ENCODE results near the gene CDCA7L.
A peak's percentile ranks its signal among the peaks of the same experiment; 100 is the strongest.

Gene CDCA7L

DNA sequence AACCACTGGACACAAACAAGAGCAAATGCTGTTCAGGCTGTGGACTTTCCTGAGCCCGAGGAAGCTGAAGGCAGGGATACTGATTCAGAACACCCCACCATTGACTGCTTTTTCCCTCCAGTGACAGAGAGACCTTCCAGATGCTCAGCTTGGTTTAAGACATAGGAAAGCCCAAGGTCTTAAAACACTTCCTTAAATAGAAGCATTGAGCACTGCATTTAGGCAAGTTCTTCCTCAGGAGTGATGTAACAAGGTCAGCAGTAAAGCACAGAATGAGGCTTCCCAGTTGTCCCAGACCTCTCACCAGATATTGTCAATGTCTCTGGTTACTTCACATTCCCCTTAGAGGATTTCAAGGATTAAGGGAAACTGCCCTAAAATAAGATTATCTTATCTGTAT, 19.6 kb upstream of the CDCA7L start:
- H3K27me3 ChIP-seq (ENCODE audit: control insufficient read depth, insufficient read depth, low read length): no peaks in the 10 kb centered on the region
- no peaks in the 10 kb centered on the region for H3K36me3 ChIP-seq (ENCODE audit: control insufficient read depth, insufficient read depth, low read length)
- H3K9me3 ChIP-seq (ENCODE audit: control insufficient read depth, insufficient read depth, low read length): no peaks in the 10 kb centered on the region
- no peaks in the 10 kb centered on the region for H3K4me1 ChIP-seq (ENCODE audit: control insufficient read depth, insufficient read depth, low read length)
- no peak overlapping the region for H3K9ac ChIP-seq (ENCODE audit: low read depth, low read length)
- no peak overlapping the region for H3K4me3 ChIP-seq (ENCODE audit: low read depth, low read length)

DNA sequence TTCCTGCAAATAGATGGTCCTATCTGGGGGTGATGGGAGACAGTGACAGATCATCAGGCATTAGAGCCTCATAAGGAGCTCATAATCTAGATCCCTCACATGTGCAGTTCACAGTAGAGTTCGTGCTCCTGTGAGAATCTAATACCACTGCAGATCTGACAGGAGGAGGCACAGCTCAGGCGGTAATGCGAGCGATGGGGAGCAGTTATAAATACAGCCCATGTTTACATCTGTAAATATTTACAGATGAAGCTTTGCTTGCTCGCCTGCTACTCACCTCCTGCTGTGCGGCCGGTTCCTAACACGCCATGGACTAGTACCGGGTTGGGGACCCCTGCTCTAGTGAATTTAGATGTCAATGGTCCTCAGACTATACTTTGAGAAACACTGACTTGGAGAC, 17.0 kb upstream of the CDCA7L start:
- Histone ChIP-seq H3K36me3 (ENCODE audit: control insufficient read depth, insufficient read depth, low read length) (no peaks in the 10 kb centered on the region), H3K9ac (ENCODE audit: low read depth, low read length) (no peak overlapping the region), H3K4me1 (ENCODE audit: control insufficient read depth, insufficient read depth, low read length) (no peaks in the 10 kb centered on the region), H3K27me3 (ENCODE audit: control insufficient read depth, insufficient read depth, low read length) (no peaks in the 10 kb centered on the region), H3K4me3 (ENCODE audit: low read depth, low read length) (no peak overlapping the region), H3K9me3 (ENCODE audit: control insufficient read depth, insufficient read depth, low read length) (no peaks in the 10 kb centered on the region)

DNA sequence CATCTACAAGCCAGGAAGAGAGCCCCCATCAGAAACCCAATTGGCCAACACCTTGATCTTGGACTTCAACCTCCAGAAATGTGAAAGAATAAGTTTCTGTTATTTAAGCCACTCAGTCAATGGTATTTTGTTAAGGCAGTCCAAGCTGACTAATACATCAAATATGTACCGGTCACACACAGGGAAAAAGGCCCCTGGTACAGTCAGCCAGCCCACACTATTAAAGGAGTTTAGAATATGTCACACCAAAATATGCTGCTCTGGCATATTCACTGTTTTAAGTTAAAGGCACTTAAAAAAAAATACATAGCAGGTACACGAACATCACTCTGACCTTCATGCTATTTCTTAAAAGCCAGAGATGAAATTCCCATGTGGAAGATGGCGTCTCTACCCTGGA, 15.2 kb upstream of the CDCA7L start:
- H3K4me1 ChIP-seq (ENCODE audit: control insufficient read depth, insufficient read depth, low read length): no peaks in the 10 kb centered on the region
- H3K9me3 ChIP-seq (ENCODE audit: control insufficient read depth, insufficient read depth, low read length): no peaks in the 10 kb centered on the region
- H3K9ac ChIP-seq (ENCODE audit: low read depth, low read length): no peak overlapping the region
- no peaks in the 10 kb centered on the region for H3K36me3 ChIP-seq (ENCODE audit: control insufficient read depth, insufficient read depth, low read length)
- H3K4me3 ChIP-seq (ENCODE audit: low read depth, low read length): no peak overlapping the region
- no peaks in the 10 kb centered on the region for H3K27me3 ChIP-seq (ENCODE audit: control insufficient read depth, insufficient read depth, low read length)

DNA sequence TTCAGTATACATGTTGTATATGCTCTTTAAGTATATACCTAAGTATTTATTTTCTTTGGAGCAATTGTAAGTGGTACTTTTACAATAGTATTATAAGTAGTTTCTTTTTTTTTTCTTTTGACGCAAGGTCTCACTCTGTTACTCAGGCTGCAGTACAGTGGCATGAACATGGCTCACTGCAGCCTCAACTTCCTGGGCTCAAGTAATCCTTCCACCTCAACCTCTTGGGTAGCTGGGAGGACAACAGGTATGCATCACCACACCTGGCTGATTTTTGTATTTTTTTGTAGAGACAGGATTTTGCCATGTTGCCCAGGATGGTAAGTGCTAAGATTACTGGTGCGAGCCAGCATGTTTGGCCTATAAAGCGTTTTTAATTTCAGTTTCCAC, 13.7 kb upstream of the CDCA7L start:
- H3K9ac ChIP-seq (ENCODE audit: low read depth, low read length): no peak overlapping the region
- H3K27me3 ChIP-seq (ENCODE audit: control insufficient read depth, insufficient read depth, low read length): no peaks in the 10 kb centered on the region
- no peaks in the 10 kb centered on the region for H3K36me3 ChIP-seq (ENCODE audit: control insufficient read depth, insufficient read depth, low read length)
- H3K4me1 ChIP-seq (ENCODE audit: control insufficient read depth, insufficient read depth, low read length): no peaks in the 10 kb centered on the region
- no peak overlapping the region for H3K4me3 ChIP-seq (ENCODE audit: low read depth, low read length)
- no peaks in the 10 kb centered on the region for H3K9me3 ChIP-seq (ENCODE audit: control insufficient read depth, insufficient read depth, low read length)

DNA sequence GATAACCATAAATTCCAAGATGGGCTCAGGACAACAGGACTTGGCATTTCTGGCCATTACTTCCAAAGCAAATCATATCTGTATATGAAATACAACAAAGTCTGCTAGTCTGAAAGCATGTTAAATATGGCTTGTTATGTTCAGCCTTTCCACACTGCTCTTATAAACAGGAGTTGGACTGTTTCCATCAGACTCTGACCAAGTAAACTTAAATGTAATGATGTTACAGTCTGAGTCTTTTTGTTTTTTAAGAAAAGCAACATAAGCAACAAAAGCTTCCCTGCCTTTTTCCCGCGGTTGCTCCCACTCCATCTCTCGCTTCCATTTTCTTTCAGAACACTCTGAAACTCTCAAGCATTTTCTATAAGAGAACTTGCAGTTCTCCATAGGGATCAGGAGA, 8.1 kb upstream of the CDCA7L start:
- Histone ChIP-seq H3K4me1 (ENCODE audit: control insufficient read depth, insufficient read depth, low read length) (no peaks in the 10 kb centered on the region), H3K9ac (ENCODE audit: low read depth, low read length) (no peak overlapping the region), H3K27me3 (ENCODE audit: control insufficient read depth, insufficient read depth, low read length) (no peaks in the 10 kb centered on the region), H3K36me3 (ENCODE audit: control insufficient read depth, insufficient read depth, low read length) (no peaks in the 10 kb centered on the region), H3K9me3 (ENCODE audit: control insufficient read depth, insufficient read depth, low read length) (no peaks in the 10 kb centered on the region), H3K4me3 (ENCODE audit: low read depth, low read length) (no peak overlapping the region)

DNA sequence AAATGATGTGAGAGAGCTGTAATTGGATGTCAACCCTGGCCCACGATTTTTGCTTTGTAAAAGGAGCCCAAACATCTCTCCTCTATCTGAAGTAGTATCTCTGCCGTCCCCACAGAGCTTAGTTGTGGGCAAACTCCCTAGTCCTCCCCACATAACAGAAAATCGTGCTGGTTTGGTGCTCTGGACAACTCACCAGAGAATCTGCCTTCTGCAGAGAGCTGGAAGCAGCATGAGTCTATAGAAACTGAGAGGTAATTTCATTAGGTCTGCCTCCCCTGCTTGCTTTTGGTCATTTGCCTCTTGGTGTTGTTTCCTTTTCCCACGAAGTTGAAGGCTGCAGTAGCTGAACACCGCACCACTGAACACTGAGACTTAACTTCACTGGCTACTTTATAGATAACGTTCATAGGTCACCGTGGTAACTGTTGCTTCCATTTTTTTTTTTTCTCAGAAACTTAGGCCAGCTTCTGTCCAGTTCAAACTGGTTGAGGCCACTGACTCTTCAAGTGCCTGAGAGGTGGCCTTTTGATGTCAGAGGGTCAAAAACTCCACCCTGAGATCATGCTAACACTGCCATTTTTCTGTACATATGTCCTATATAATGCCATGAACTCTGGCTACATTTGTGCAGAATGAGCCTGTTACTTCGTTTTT, 3.3 kb upstream of the CDCA7L start:
- H3K4me3 ChIP-seq (ENCODE audit: low read depth, low read length): no peak overlapping the region
- H3K4me1 ChIP-seq (ENCODE audit: control insufficient read depth, insufficient read depth, low read length): peaks cover 7% of the 10 kb centered on the region
- H3K27me3 ChIP-seq (ENCODE audit: control insufficient read depth, insufficient read depth, low read length): no peaks in the 10 kb centered on the region
- no peaks in the 10 kb centered on the region for H3K9me3 ChIP-seq (ENCODE audit: control insufficient read depth, insufficient read depth, low read length)
- H3K36me3 ChIP-seq (ENCODE audit: control insufficient read depth, insufficient read depth, low read length): no peaks in the 10 kb centered on the region
- H3K9ac ChIP-seq (ENCODE audit: low read depth, low read length): no peak overlapping the region

DNA sequence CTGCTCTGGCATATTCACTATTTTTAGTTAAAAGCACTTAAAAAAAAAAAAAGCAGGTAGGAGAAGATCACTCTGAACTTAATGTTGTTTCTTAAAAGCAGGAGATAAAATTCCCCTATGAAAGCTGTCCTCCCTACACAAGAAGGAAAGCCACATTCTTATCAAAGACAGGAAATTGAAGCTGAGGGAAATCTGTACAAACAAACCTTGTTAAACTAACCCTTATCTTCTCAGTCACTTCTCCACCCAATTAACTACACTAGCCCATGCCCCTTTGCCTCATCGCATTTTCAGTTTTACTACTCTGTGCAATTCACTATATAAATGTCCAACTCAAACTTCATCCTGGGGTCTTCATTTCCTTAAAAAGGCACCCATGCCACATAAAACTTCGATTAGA, 2.7 kb upstream of the CDCA7L start:
- Histone ChIP-seq H3K9ac (ENCODE audit: low read depth, low read length) (no peak overlapping the region), H3K36me3 (ENCODE audit: control insufficient read depth, insufficient read depth, low read length) (no peaks in the 10 kb centered on the region), H3K27me3 (ENCODE audit: control insufficient read depth, insufficient read depth, low read length) (no peaks in the 10 kb centered on the region), H3K4me3 (ENCODE audit: low read depth, low read length) (no peak overlapping the region), H3K9me3 (ENCODE audit: control insufficient read depth, insufficient read depth, low read length) (no peaks in the 10 kb centered on the region), H3K4me1 (ENCODE audit: control insufficient read depth, insufficient read depth, low read length) (peaks cover 9% of the 10 kb centered on the region)

DNA sequence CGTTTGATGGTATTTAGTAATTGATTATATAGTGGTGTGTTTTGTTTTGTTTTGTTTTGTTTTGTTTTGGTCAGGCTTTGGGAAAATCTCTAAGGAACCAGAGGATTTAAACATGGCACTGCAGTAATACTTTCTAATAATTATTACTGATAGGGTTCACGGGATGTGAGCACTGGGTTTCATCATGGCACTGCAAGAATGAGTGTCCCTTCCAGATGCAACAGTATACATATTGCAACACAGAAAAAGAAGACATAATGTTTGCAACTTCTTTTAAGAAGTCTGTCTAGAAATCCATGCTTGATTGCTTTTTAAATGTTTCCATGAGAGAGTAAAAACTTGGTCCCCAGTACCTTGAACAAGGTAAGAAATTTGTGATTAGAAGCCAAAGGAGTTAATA, 2.2 kb upstream of the CDCA7L start:
- peaks cover 13% of the 10 kb centered on the region for H3K4me1 ChIP-seq (ENCODE audit: control insufficient read depth, insufficient read depth, low read length)
- H3K9me3 ChIP-seq (ENCODE audit: control insufficient read depth, insufficient read depth, low read length): no peaks in the 10 kb centered on the region
- no peaks in the 10 kb centered on the region for H3K36me3 ChIP-seq (ENCODE audit: control insufficient read depth, insufficient read depth, low read length)
- H3K27me3 ChIP-seq (ENCODE audit: control insufficient read depth, insufficient read depth, low read length): no peaks in the 10 kb centered on the region
- no peak overlapping the region for H3K4me3 ChIP-seq (ENCODE audit: low read depth, low read length)
- H3K9ac ChIP-seq (ENCODE audit: low read depth, low read length): no peak overlapping the region

DNA sequence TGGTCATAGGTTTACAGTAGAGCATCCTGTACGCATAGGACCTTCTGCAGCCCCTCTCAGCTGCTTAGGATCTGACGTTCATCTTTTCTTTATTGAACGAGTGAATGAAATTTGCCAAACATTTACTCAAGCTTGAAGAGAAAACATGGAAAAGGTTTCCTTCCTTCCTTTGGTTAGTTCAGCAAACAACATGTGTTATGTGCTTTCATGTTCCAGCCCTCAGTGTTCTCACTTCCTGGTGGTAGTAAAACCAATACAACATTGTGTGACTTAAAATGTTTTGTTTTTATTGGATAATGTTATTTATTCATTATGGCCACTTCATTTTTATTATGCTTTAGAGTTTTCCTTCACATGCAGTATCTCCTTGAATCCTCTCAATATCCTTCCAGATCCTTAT, 1.4 kb upstream of the CDCA7L start:
- Histone ChIP-seq H3K4me3 (ENCODE audit: low read depth, low read length) (no peak overlapping the region), H3K36me3 (ENCODE audit: control insufficient read depth, insufficient read depth, low read length) (no peaks in the 10 kb centered on the region), H3K4me1 (ENCODE audit: control insufficient read depth, insufficient read depth, low read length) (peaks cover 15% of the 10 kb centered on the region), H3K27me3 (ENCODE audit: control insufficient read depth, insufficient read depth, low read length) (no peaks in the 10 kb centered on the region), H3K9me3 (ENCODE audit: control insufficient read depth, insufficient read depth, low read length) (no peaks in the 10 kb centered on the region), H3K9ac (ENCODE audit: low read depth, low read length) (no peak overlapping the region)

DNA sequence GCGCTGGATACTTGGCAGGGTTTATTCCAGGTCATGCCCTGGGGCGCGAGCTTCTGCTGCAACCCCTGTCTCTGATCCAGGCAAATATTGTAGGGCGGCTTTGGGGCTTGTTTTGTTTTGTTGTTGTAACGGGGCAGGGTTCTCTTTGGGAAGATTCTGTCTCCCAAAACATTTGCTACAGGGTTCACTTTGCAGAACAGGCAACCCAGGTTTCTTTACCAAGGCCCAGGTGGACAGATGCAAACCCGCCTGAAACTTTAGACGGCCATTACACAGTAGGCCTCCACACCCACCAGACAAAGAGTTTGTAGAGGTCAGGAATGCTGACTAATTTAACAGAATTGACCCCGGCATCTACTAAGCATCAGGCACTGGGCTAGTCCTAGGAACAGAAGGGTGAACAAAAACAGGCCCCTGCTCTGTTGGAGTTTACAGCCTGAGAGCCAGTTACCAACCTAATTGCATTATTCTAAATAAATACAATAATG, 567 bp upstream of the CDCA7L start:
- Histone ChIP-seq H3K27me3 (ENCODE audit: control insufficient read depth, insufficient read depth, low read length) (no peaks in the 10 kb centered on the region), H3K4me1 (ENCODE audit: control insufficient read depth, insufficient read depth, low read length) (peaks cover 20% of the 10 kb centered on the region), H3K4me3 (ENCODE audit: low read depth, low read length) (peak overlapping the region; percentile 92), H3K9me3 (ENCODE audit: control insufficient read depth, insufficient read depth, low read length) (no peaks in the 10 kb centered on the region), H3K9ac (ENCODE audit: low read depth, low read length) (peak overlapping the region; percentile 87), H3K36me3 (ENCODE audit: control insufficient read depth, insufficient read depth, low read length) (no peaks in the 10 kb centered on the region)

DNA sequence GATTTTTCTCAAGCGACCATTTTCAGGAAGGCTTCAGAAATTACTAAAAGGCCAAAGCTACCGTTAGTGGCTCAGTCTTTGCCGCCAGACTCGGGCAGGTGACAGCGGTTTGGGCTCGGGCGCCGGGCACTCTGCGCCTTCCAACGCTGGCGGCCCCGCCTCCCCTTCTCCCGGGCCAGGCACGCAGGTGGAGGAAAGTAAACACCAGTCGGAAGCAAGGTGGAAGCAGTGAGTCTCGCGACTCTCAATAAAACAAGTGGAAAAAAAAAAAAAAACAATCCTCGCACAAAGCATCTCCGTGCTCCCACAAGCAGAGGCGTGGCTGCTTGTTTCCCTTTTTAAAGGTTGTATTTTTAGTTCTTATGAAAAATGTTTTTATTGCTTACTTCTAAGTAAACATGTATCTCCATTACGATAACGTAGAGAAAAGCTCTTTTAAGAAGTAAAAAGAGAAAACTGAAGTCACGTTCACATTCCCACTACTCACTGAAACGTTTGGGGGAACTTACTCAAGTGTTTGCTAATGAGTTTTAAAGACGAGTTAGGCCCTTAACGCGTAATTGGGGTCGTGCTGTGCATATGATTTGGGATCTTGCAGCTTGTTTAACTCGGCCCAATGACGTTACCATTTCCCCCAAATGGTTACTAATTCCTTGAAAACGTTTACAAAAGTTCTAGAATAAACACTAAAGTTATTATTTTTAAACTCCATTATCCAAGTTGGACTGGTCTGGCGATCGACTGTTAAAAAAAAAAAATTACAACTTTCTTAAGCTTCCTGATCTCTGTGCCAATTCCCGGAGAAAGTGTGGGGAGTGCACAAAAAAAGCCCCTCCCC, 864 bp downstream of the CDCA7L start:
- H3K36me3 ChIP-seq (ENCODE audit: control insufficient read depth, insufficient read depth, low read length): no peaks in the 10 kb centered on the region
- H3K4me3 ChIP-seq (ENCODE audit: low read depth, low read length): peak overlapping the region; percentile 92
- no peaks in the 10 kb centered on the region for H3K9me3 ChIP-seq (ENCODE audit: control insufficient read depth, insufficient read depth, low read length)
- peak overlapping the region; percentile 87 for H3K9ac ChIP-seq (ENCODE audit: low read depth, low read length)
- H3K4me1 ChIP-seq (ENCODE audit: control insufficient read depth, insufficient read depth, low read length): peaks cover 32% of the 10 kb centered on the region
- no peaks in the 10 kb centered on the region for H3K27me3 ChIP-seq (ENCODE audit: control insufficient read depth, insufficient read depth, low read length)

DNA sequence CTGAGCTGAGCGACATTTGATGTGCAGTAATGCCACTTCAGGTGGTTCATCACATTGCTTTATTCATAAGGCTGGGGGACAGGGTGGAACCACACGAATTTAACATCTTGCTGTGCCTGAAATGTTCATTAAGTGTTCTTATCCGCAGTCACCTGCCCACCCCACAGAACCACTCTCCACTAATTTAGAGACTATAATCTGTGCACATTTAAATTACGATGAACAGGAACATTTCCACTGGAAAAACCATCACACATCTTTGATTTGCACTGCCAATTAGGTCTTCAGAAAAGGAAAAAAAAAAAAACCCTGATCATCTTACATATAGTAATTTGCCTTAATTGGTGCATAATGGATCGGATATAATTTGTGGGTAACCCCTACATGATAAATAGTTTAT, 2.3 kb downstream of the CDCA7L start:
- Histone ChIP-seq H3K36me3 (ENCODE audit: control insufficient read depth, insufficient read depth, low read length) (no peaks in the 10 kb centered on the region), H3K27me3 (ENCODE audit: control insufficient read depth, insufficient read depth, low read length) (no peaks in the 10 kb centered on the region), H3K4me3 (ENCODE audit: low read depth, low read length) (peak overlapping the region; percentile 19), H3K9me3 (ENCODE audit: control insufficient read depth, insufficient read depth, low read length) (no peaks in the 10 kb centered on the region), H3K4me1 (ENCODE audit: control insufficient read depth, insufficient read depth, low read length) (peaks cover 39% of the 10 kb centered on the region), H3K9ac (ENCODE audit: low read depth, low read length) (no peak overlapping the region)
